GM06990 (cell line): ENCODE measurements around the gene CENATAC.
"Not testable (repeated sequence)": the region's sequence is repeated elsewhere in the genome, so short reads cannot be mapped to it uniquely, and the experiment has no call there.

Experiments used
- DNase-seq: peaks from one replicate; pipeline ENCODE4 v3.0.0-alpha.2; 2011; ENCODE audit not compliant: insufficient read length; ENCODE audit errors: extremely low read depth
- H3K27me3 ChIP-seq: replicated peaks from 2 replicates; pipeline ENCODE4 v1.6.0; 2011; ENCODE audit warnings: low read length; ENCODE audit not compliant: control insufficient read depth, insufficient read depth
- H3K36me3 ChIP-seq: 2 replicates; pipeline ENCODE4 v1.5.1; 2011; ENCODE audit warnings: low read length; ENCODE audit not compliant: control insufficient read depth, insufficient read depth
- H3K4me3 ChIP-seq: replicated peaks from 2 replicates; pipeline ENCODE4 v1.5.1; 2011; ENCODE audit warnings: low read depth, mild to moderate bottlenecking, control low read depth, low read length
- CTCF ChIP-seq: IDR thresholded peaks from 2 replicates; pipeline ENCODE4 v1.5.1; 2011; ENCODE audit warnings: low read length, control low read depth, mild to moderate bottlenecking, inconsistent platforms; ENCODE audit not compliant: insufficient read depth, poor library complexity, severe bottlenecking

CENATAC gene

GRCh38 chr11:118973985-118974384 is 24.0 kb upstream of the CENATAC start:
- TF ChIP-seq CTCF: no peak
- Histone ChIP-seq H3K36me3 (no peaks in the 10 kb centered on the region), H3K4me3 (no peak overlapping the region), H3K27me3 (no peaks in the 10 kb centered on the region; the same call in 1 of the 2 replicates)
- DNase-seq: no peak

DNA sequence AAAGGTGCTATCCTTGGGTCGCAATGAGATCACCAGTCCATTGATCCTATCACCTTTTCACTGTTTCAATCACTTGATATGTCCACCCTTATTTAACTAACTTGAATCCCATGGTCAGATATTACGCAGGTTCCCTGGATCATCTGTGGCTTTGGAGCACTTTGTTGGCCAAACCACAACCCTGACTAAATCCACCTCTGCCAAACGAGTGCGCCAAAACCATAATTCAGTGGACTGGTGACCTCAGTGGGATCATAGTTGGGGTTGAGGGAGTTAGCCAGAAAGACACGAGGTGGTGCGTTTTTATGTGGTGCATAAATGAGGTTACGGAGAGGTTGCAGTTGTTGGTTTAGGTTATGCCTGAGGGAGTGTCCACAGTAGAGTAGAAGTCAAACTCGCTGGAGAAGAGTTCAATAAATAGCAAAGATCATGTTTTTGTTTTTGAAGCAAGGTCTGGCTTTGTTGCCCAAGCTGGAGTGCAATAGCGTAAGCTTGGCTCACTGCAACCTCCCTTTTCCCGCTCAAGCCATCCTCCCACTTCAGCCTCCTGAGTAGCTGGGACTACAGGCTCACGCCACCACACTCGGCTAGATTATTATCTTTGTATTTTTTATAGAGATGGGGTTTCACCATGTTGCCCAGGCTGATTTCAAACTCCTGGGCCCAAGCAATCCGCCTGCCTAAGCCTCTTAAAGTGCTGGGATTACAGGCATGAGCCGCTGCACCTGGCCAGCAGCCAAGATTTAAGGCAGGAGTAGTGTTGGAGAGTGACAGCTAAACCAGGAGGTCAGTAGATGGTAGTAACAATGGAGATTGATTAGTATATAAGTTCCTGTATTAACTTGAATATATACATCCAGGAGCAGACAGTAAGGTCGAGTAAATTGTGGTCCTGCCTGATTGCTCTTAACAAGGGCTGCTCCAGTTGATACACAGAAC is 21.9 kb upstream of the CENATAC start:
- DNase-seq: no peak
- Histone ChIP-seq H3K36me3 (no peaks in the 10 kb centered on the region), H3K4me3 (no peak overlapping the region), H3K27me3 (no peaks in the 10 kb centered on the region; the same call in none of the 2 replicates)
- no peak for TF ChIP-seq CTCF

GRCh38 chr11:118979434-118979833 is 18.5 kb upstream of the CENATAC start:
- no peak for DNase-seq
- Histone ChIP-seq H3K27me3 (no peaks in the 10 kb centered on the region; the same call in none of the 2 replicates), H3K36me3 (no peaks in the 10 kb centered on the region), H3K4me3 (no peak overlapping the region)
- no peak for TF ChIP-seq CTCF

DNA sequence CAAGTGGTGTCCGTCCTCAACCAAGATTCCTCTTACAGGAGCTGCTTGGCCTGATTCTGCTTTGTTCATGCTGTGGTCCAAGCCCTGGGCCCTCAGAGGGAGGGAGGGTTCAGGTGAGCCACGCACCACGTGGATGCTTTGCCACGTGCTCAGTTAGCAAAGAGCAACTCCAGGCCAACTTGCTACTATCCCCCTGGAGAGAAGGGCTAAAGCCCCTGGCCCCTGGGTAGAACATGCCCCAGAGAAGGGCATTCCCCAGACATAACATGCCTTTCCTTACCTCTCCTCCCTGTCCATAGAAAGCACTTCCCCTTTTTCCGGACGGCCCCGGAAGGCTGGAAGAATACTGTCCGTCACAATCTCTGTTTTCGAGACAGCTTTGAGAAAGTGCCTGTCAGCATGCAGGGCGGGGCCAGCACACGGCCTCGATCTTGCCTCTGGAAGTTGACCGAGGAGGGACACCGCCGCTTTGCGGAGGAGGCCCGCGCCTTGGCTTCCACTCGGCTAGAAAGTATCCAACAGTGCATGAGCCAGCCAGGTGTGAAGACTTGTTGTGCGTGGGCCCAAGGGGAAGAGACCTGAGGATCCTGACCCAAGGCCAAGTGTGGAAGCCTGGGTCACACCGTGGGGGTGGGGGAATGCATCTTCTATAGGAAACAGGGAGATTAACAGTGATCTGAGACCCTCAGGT is 17.6 kb upstream of the CENATAC start:
- DNase-seq: no peak

DNA sequence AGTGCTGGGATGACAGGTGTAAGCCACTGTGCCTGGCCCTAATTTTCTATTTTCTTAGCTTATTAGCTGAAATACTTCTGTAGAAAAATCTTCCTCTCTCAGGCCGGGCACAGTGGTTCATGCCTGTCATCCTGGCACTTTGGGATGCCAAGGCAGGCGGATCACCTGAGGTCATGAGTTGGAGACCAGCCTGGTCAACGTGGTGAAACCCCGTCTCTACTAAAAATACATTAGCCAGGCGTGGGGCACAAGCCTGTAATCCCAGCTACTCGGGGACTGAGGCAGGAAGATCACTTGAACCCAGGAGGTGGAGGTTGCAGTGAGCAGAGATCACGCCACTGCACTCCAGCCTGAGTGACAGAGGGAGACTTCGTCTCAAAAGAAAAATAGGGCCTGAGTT is 13.6 kb upstream of the CENATAC start:
- H3K4me3 ChIP-seq, H3K27me3 ChIP-seq, DNase-seq, H3K36me3 ChIP-seq: not testable (repeated sequence)

More for the DNA sequence above, 17.6 kb upstream of the CENATAC start:
- H3K27me3 ChIP-seq: no peaks in the 10 kb centered on the region; the same call in none of the 2 replicates
- H3K36me3 ChIP-seq: no peaks in the 10 kb centered on the region
- TF ChIP-seq CTCF: no peak
- H3K4me3 ChIP-seq: no peak overlapping the region

DNA sequence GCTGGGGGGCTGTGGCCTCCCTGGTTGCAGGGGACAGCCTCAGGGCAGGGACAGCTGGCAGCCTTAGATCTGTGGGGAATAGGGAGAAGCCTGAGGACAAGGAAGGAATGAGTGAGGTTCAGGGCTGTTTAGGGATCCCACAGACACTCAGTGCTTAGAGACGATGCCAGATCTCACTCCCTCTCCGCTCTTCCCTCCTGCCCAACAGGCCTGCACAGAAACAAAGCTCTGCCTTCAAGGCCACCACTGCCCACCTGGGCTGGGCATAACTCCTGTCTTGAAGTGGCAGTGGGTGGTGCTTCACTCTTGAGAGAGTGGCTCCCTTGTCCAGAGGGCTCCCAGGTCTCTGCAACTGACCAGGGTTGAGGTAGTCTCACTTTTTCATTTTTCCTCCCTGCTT is 13.1 kb upstream of the CENATAC start:
- Histone ChIP-seq H3K4me3 (no peak overlapping the region), H3K27me3 (no peaks in the 10 kb centered on the region; the same call in 1 of the 2 replicates), H3K36me3 (no peaks in the 10 kb centered on the region)
- no peak for TF ChIP-seq CTCF
- no peak for DNase-seq
